ENCODE data around the gene ONECUT1. TPM values are rescaled to one million over a fixed set of nuclear protein-coding genes. Genes with fewer than 3 reads are reported as not detected.

Gene ONECUT1
- total RNA-seq, 4 donors from 2014 or later, result not detected

DNA sequence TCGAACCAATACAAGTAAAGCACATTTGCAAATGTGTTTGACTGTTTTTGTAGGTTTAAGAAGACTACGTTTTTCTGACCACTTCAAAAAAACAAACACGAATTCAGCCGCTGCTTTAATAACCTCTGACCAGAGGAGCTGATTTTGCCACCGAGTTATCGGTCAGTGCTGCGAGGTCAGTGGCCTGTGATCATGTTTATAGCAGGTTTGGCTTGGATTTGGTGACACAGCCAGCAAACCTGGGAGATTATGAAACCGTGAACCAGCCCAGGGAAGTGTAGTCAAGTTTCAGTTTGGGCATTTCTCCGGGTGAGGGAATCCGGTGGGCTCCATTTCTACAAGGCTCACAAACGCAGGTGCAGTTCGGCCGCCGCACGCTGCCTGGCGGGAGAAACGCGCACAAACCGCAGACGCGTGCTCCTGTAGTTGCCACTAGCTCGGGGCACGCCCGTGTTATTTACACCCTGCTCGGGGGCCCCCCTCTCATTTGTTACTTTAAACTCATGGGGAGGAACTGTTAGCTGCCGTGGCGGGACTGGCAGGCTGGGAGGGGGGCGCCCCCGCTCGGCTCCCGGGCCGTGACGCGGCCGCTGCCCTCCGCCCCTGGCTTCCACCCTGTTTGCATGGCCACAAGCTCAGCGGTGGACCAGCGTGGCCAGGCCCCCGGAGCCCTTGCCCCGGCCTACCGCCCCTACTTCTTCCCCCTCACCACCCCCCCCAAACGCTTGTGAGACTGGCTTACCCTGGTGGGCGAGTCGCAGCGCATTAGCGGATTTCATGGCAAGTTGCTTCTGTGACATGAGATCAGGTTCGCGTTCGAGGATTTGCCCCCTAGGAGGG, 13.6 kb upstream of the ONECUT1 start:
- 4 to 7% methylated on average over 24 to 26 of the region's 49 CpGs for WGBS, 2 donors
- H3K27me3 ChIP-seq, result peaks cover 63% of the 10 kb centered on the region
- no peak for DNase-seq

DNA sequence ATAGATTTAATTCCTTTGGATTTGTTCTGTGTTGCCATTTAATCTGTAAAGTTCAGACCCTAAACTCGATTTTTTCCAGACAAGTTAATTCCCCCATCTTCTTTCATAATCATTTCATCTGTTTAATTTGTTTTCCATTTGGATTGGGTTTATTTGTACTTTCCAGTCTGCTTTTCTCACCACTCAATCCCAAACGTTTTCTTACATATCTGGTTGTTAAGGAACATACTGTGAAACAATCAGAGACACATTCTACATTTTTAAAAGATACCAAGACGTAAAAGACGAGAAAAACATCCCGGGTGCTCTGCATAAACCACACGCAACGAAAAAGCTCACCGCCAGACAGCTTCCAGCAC, 13.0 kb upstream of the ONECUT1 start:
- 16 to 20% methylated on average over 8 of the region's 8 CpGs for WGBS, 2 donors
- Histone ChIP-seq H3K4me3 (replicated peaks in 1 of 3) (no peak overlapping the region), H3K4me1 (peaks cover 25 to 38% of the 10 kb centered on the region in 2 donors), H3K27ac (no peak overlapping the region), H3K36me3 (no peaks in the 10 kb centered on the region), H3K27me3 (peaks cover 69% of the 10 kb centered on the region), H3K9me3 (no peaks in the 10 kb centered on the region)
- intact Hi-C loops (cut with DNase I), result no loop called here
- DNase-seq, result no peak
- TF ChIP-seq POLR2A (IDR thresholded peaks at IDR 0.05) (no peak), CTCF (IDR thresholded peaks at IDR 0.05) (no peak)

More for the DNA sequence above, 13.6 kb upstream of the ONECUT1 start:
- TF ChIP-seq CTCF (IDR thresholded peaks at IDR 0.05) (no peak), POLR2A (IDR thresholded peaks at IDR 0.05) (no peak)
- intact Hi-C loops (cut with DNase I), result no loop called here
- Histone ChIP-seq H3K36me3 (no peaks in the 10 kb centered on the region), H3K27ac (no peak overlapping the region), H3K4me1 (peaks cover 25 to 33% of the 10 kb centered on the region in 2 donors), H3K9me3 (no peaks in the 10 kb centered on the region), H3K4me3 (replicated peaks in 1 of 3) (no peak overlapping the region)

DNA sequence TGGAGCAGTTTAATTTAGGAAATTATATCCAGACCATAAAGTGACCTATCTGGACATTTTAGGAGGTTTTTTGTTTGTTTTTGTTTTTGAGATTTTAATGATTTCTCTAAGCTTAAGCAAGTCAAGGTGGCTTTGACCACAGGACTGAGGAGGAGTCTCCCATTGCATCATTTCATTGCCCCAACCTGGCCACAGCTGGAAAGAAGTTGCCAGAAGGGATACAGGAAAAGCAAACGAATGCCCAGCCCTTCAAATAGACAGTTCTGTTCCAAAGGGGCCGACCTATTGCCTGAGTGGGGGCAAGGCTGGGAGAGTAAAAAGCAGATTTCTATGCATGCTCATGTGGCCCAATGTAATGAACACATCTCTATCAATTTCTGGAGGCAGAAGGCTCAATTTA, 12.0 kb upstream of the ONECUT1 start:
- Histone ChIP-seq H3K4me3 (replicated peaks in 1 of 3) (no peak overlapping the region), H3K4me1 (peaks cover 29 to 42% of the 10 kb centered on the region in 2 donors), H3K36me3 (no peaks in the 10 kb centered on the region), H3K9me3 (no peaks in the 10 kb centered on the region), H3K27me3 (peaks cover 79% of the 10 kb centered on the region), H3K27ac (no peak overlapping the region)
- intact Hi-C loops (cut with DNase I), result no loop called here
- TF ChIP-seq CTCF (IDR thresholded peaks at IDR 0.05), result no peak
- TF ChIP-seq POLR2A (IDR thresholded peaks at IDR 0.05), result no peak
- WGBS, 2 donors, result 17 to 25% methylated on average over 2 of the region's 2 CpGs
- no peak for DNase-seq

GRCh38 chr15:52801748-52802085, 11.6 kb upstream of the ONECUT1 start:
- H3K4me3 ChIP-seq (replicated peaks in 1 of 3), result no peak overlapping the region
- no peaks in the 10 kb centered on the region for H3K9me3 ChIP-seq
- H3K27me3 ChIP-seq, result peaks cover 80% of the 10 kb centered on the region
- H3K4me1 ChIP-seq, result peaks cover 29 to 42% of the 10 kb centered on the region in 2 donors
- TF ChIP-seq POLR2A (IDR thresholded peaks at IDR 0.05) (no peak), CTCF (IDR thresholded peaks at IDR 0.05) (no peak)
- intact Hi-C loops (cut with DNase I), result no loop called here
- no peak for DNase-seq
- H3K36me3 ChIP-seq, result no peaks in the 10 kb centered on the region
- 45 to 52% methylated on average over 8 to 14 of the region's 14 CpGs for WGBS, 2 donors
- no peak overlapping the region for H3K27ac ChIP-seq

Data from thyroid gland (tissue), 4 donors.